GM12801 (cell line): ENCODE results near the gene TOR1AIP1.

Source experiments
- CTCF ChIP-seq: IDR thresholded peaks from one replicate; pipeline ENCODE4 v1.5.1; 2011; ENCODE audit warnings: control low read depth; ENCODE audit not compliant: insufficient read length; ENCODE audit errors: extremely low read depth

Gene TOR1AIP1

GRCh38 chr1:179888071-179888470 lies 6.0 kb downstream of the TOR1AIP1 start:
- no peak for TF ChIP-seq CTCF

DNA sequence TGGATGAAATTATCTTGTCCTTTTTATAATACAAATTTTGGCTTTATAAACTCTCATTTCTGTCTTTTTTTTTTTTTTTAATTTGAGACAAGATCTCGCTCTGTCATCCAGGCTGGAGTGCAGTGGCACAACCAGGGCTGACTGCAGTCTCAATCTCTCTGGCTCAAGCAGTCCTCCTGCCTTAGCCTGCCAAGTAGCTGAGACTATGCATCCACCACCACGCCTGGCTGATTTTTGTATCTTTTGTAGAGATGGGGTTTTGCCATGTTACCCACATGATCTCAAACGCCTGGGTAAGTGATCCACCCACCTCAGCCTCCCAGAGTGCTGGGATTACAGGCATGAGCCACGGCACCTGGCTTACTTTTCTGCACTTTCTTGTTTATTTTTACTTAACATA lies 7.5 kb downstream of the TOR1AIP1 start:
- TF ChIP-seq CTCF = no peak

- TF ChIP-seq CTCF = no peak
These were observed 28.8 kb downstream of the TOR1AIP1 start for GRCh38 chr1:179910934-179911333.

GRCh38 chr1:179911812-179912211 lies 29.7 kb downstream of the TOR1AIP1 start:
- no peak for TF ChIP-seq CTCF

- TF ChIP-seq CTCF = no peak
These were observed 35.7 kb downstream of the TOR1AIP1 start for GRCh38 chr1:179917601-179918429.

DNA sequence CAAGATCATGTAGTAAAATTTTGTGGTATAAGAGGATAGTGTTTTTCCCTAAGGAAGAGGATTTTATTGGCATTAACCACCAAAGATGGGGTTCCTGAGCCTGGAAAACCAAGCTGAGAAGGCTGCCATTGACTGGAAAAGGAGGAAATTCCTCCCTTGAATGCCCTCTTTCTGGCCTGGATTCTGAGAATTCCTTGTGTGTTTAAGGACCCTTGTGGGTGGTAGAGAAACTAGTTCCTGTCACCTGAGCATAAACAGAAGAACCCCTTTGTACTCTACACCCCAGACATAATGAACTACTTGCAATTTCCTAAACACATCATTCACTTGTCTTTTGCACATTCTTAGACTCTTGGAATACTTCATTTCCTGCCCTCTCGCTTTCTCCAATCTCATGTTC lies 39.4 kb downstream of the TOR1AIP1 start:
- TF ChIP-seq CTCF = no peak

- TF ChIP-seq CTCF = no peak
These were observed 40.1 kb downstream of the TOR1AIP1 start for GRCh38 chr1:179921981-179922872.
